MV-4-11 (cell line): ENCODE measurements around the gene ANTXR2.
"Not testable (repeated sequence)": the region's sequence is repeated elsewhere in the genome, so short reads cannot be mapped to it uniquely, and the experiment has no call there.

Experiments used
- DNase-seq: peaks from one replicate; lab custom pipeline; 2025; lab: John Stamatoyannopoulos, UW

Gene ANTXR2

GRCh38 chr4:79991100-79991499, 81.9 kb downstream of the ANTXR2 start:
- not testable (repeated sequence) for DNase-seq

GRCh38 chr4:79987401-79987800, 85.6 kb downstream of the ANTXR2 start:
- DNase-seq, result no peak

- DNase-seq, result no peak
Measured at GRCh38 chr4:79983431-79983830, 89.6 kb downstream of the ANTXR2 start.

GRCh38 chr4:79982601-79983322, 90.3 kb downstream of the ANTXR2 start:
- DNase-seq, result no peak

GRCh38 chr4:79980448-79980847, 92.6 kb downstream of the ANTXR2 start:
- no peak for DNase-seq

GRCh38 chr4:79979785-79980437, 93.1 kb downstream of the ANTXR2 start:
- no peak for DNase-seq

GRCh38 chr4:79977131-79977840, 95.7 kb downstream of the ANTXR2 start:
- no peak for DNase-seq

- no peak for DNase-seq
Measured at GRCh38 chr4:79964400-79965211, 108.4 kb downstream of the ANTXR2 start.

GRCh38 chr4:79964020-79964399, 109.0 kb downstream of the ANTXR2 start:
- no peak for DNase-seq

GRCh38 chr4:79959652-79960051, 113.4 kb downstream of the ANTXR2 start:
- no peak for DNase-seq

- peak; percentile 84 for DNase-seq
Measured at GRCh38 chr4:79958466-79959264, 114.4 kb downstream of the ANTXR2 start.

GRCh38 chr4:79949178-79949577, 123.9 kb downstream of the ANTXR2 start:
- DNase-seq, result no peak

GRCh38 chr4:79948739-79949138, 124.3 kb downstream of the ANTXR2 start:
- no peak for DNase-seq

- DNase-seq, result no peak
Measured at GRCh38 chr4:79948261-79948660, 124.8 kb downstream of the ANTXR2 start.

- no peak for DNase-seq
Measured at GRCh38 chr4:79947386-79947785, 125.6 kb downstream of the ANTXR2 start.

- no peak for DNase-seq
Measured at GRCh38 chr4:79935274-79935673, 137.8 kb downstream of the ANTXR2 start.

GRCh38 chr4:79934660-79935059, 138.4 kb downstream of the ANTXR2 start:
- no peak for DNase-seq

GRCh38 chr4:79927931-79928330, 145.1 kb downstream of the ANTXR2 start:
- no peak for DNase-seq

- peak; percentile 66 for DNase-seq
Measured at GRCh38 chr4:79923281-79923680, 149.7 kb downstream of the ANTXR2 start.

- DNase-seq, result no peak
Measured at GRCh38 chr4:79922011-79922410, 151.0 kb downstream of the ANTXR2 start.

GRCh38 chr4:79920163-79920853, 152.7 kb downstream of the ANTXR2 start:
- DNase-seq, result no peak
